Psoas muscle (tissue), 8 donors: ENCODE measurements around the gene MCM7. TPM values are rescaled to one million over a fixed set of nuclear protein-coding genes. Genes with fewer than 3 reads are reported as not detected.

Experiments
- ATAC-seq, 4 donors: fragments of 200-7000 bp; cut with Tn5 transposase; one replicate each; pipeline ENCODE4 v1.9.1; 2020; ENCODE audit warnings: moderate library complexity in 3 of 4, mild to moderate bottlenecking in 2 of 4
- DNase-seq, 2 donors: peaks; one replicate each; pipeline ENCODE4 v3.0.0-alpha.2; 2020
- H3K27ac ChIP-seq: fragments of 200-600 bp; one replicate; pipeline ENCODE4 v1.8.0; 2022
- H3K27me3 ChIP-seq, 3 donors: fragments of 200-600 bp in 1 of 3; one replicate each; pipeline versions ENCODE4 v1.6.1 to v1.8.0; 2013 to 2022; ENCODE audit warnings: low read length in 2 of 3, mild to moderate bottlenecking in 2 of 3, moderate library complexity in 1 of 3; ENCODE audit not compliant: insufficient read depth in 3 of 3
- H3K36me3 ChIP-seq, 2 donors: fragments of 200-600 bp in 1 of 2; one replicate each; pipeline versions ENCODE4 v1.6.1 to v1.8.0; 2013 to 2022; ENCODE audit warnings: low read depth in 1 of 2, mild to moderate bottlenecking in 1 of 2, moderate library complexity in 1 of 2; ENCODE audit not compliant: insufficient read depth in 1 of 2
- H3K4me1 ChIP-seq: fragments of 200-600 bp; one replicate; pipeline ENCODE4 v1.8.0; 2022
- H3K4me3 ChIP-seq: fragments of 200-600 bp; one replicate; pipeline ENCODE4 v1.8.0; 2022; ENCODE audit warnings: mild to moderate bottlenecking
- H3K9me3 ChIP-seq: fragments of 200-600 bp; one replicate; pipeline ENCODE4 v1.8.0; 2022
- CTCF ChIP-seq: fragments of 200-600 bp; IDR thresholded peaks from one replicate; pipeline ENCODE4 v1.8.0; 2022; ENCODE audit warnings: antibody characterized with exemption
- WGBS, 3 donors: extraction: QIAGEN DNeasy Blood & Tissue Kit; methylation state at CpG; one replicate each; pipeline versions ENCODE4 v1.1.6 to v1.1.7; 2013; 5-methylcytosine and 5-hydroxymethylcytosine counted together
- intact Hi-C, 2 donors: fragments of 100-400 bp; cut with DNase I; formaldehyde crosslinking; loops; one replicate each; pipeline versions ENCODE4 v1.11.0 to v1.14.2; 2022
- polyA plus RNA-seq, 3 donors: library from polyadenylated mRNA; stranded (reverse); fragments of 200-250 nt; gene quantifications; one replicate each; pipeline ENCODE4 v1.2.3, GENCODE V29; 2013
- total RNA-seq, 4 donors: library from RNA; stranded (reverse); fragmentation: NEBNext Ultra II Directional in 2 of 4; extraction: Animal tissue kit (Norgen Biotek cat#: 25700) in 2 of 4; gene quantifications; one replicate each; pipeline versions ENCODE4 v1.2.1 to v1.2.4, GENCODE V29; 2021 to 2023
- donor health status: healthy with polysubstance abuse.
- donor health status: DM: no; HTN: no; CAD: no; lungs with moderate emphysema.
- donor health status: Bipolar disorder and iron deficiency.
- donor health status: healthy.
- donor health status: DM: yes; HTN: yes; CAD: no.
- donor health status: DM: no; HTN: no; CAD: no.
- donor health status: DM: no; HTN: no; CAD: no.
- donor health status: DM: yes; HTN: yes; CAD: no.

Gene MCM7
- total and polyA plus RNA-seq, 7 donors, result 24.6 to 40.6 (median 33.3) TPM

DNA sequence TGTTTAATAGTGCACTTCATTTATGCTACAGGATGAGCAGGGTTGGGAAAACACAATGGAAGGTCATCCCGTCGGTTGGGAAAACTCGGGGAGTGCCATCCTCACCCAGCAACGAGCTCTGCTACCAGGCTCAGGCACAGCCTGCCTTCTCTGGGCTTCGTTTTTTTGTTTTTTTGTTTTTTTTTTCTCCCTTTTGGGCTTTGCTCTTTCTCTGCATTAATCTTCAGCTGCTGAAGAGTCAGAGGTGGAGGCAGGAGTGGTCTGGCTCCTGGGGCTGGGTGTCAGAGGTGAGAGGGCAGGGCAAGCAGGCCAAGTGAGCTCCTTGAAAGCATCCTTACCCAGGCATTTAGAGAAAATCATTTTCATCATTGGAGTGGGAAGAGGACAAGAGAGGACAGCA, 31.2 kb downstream of the MCM7 start:
- TF ChIP-seq CTCF, result no peak
- H3K27me3 ChIP-seq, result no peaks in the 10 kb centered on the region
- H3K36me3 ChIP-seq, result peaks cover 32 to 90% of the 10 kb centered on the region in 2 donors
- no peaks in the 10 kb centered on the region for H3K4me1 ChIP-seq
- no peak overlapping the region for H3K27ac ChIP-seq
- peaks cover 25% of the 10 kb centered on the region for H3K9me3 ChIP-seq
- H3K4me3 ChIP-seq, result no peak overlapping the region
- ATAC-seq (no peak), DNase-seq (no peak)
- WGBS, 3 donors, result 95 to 97% (median 97%) methylated on average over 5 of the region's 5 CpGs
- intact Hi-C loops, result no loop called here

DNA sequence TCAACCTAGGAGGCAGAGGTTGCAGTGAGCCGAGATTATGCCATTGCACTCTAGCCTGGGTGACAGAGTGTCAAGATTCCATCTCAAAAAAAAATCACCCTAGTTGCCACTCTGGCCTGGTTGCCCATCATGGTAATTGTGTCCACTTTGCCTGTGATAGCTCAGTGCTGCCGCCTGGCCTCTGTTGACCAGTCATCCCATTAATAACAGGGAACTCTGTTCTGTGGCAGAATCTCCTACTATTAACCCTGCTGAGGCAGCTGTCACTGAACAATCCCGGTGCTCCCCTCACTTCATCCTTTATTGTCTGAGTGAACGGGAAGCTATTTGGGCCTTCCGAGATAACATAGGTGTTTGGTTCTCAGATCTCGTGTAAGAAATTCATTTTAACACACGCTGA, 34.2 kb downstream of the MCM7 start:
- Histone ChIP-seq H3K4me1 (no peaks in the 10 kb centered on the region), H3K27me3 (no peaks in the 10 kb centered on the region), H3K36me3 (peaks cover 26 to 89% of the 10 kb centered on the region in 2 donors), H3K4me3 (no peak overlapping the region), H3K27ac (no peak overlapping the region), H3K9me3 (peaks cover 17% of the 10 kb centered on the region)
- ATAC-seq (no peak), DNase-seq (no peak)
- WGBS, 3 donors, result 91 to 95% (median 92%) methylated on average over 7 of the region's 7 CpGs
- TF ChIP-seq CTCF, result no peak
- intact Hi-C loops, result no loop called here

DNA sequence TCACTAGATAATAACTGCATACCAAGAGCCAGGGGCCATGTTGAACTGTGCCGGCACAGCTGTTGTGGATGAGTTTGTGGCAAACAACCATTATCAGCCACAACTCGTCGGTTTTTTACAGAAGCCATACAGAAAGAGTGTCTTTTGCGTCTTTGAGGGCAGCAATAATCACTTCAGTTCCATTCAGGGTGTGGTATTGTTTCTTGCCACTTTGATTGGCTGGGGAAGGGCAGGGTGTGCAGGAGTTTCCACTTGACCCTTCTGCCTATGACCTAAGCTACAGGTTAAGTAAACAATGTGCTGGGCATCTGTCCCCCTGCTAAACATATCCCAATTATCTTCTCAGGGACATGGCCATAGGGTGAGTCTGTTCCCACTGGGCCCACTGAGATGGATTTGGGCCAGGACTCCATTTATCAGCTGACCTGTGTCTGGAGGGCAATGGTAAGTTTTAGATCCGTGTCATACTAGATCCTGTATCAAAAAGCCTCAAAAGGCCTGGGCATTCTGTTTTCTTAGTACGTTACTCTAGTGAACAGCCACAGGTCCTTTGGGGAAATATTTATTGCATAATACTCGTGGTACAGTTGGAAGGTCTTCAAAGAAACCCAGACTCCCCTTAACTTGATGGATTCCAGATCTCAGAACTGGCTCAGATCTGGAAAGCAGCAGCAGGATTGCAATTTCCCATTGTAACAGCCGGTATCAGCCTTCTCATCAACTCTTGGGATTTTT, 35.6 kb downstream of the MCM7 start:
- H3K27me3 ChIP-seq, result no peaks in the 10 kb centered on the region
- ATAC-seq (peak in 3 of 4 donors; percentile 17 to 45 (median 19)), DNase-seq (no peak)
- H3K4me1 ChIP-seq, result no peaks in the 10 kb centered on the region
- intact Hi-C loops, result no loop called here
- H3K4me3 ChIP-seq, result no peak overlapping the region
- H3K9me3 ChIP-seq, result peaks cover 4% of the 10 kb centered on the region
- no peak for TF ChIP-seq CTCF
- no peak overlapping the region for H3K27ac ChIP-seq
- peaks cover 13 to 89% of the 10 kb centered on the region in 2 donors for H3K36me3 ChIP-seq
- 63 to 70% (median 64%) methylated on average over 8 of the region's 8 CpGs for WGBS, 3 donors

- Histone ChIP-seq H3K4me3 (no peak overlapping the region), H3K27ac (no peak overlapping the region), H3K9me3 (no peaks in the 10 kb centered on the region), H3K4me1 (no peaks in the 10 kb centered on the region), H3K36me3 (peaks cover 6 to 89% of the 10 kb centered on the region in 2 donors), H3K27me3 (no peaks in the 10 kb centered on the region)
- intact Hi-C loops, result no loop called here
- DNase-seq, result no peak
- ATAC-seq, result no peak
- WGBS, 3 donors, result 94 to 97% (median 94%) methylated on average over 9 of the region's 9 CpGs
- TF ChIP-seq CTCF, result no peak
These were observed 37.0 kb downstream of the MCM7 start for GRCh38 chr7:100064162-100064561.

- intact Hi-C loops, result no loop called here
These were observed 37.8 kb downstream of the MCM7 start for GRCh38 chr7:100063376-100063775.

More at GRCh38 chr7:100063376-100063775, 37.8 kb downstream of the MCM7 start:
- Histone ChIP-seq H3K4me3 (no peak overlapping the region), H3K27ac (no peak overlapping the region), H3K36me3 (peaks cover 6 to 90% of the 10 kb centered on the region in 2 donors), H3K9me3 (no peaks in the 10 kb centered on the region), H3K4me1 (no peaks in the 10 kb centered on the region), H3K27me3 (no peaks in the 10 kb centered on the region)
- TF ChIP-seq CTCF, result no peak
- no peak for DNase-seq
- WGBS, 3 donors, result 90 to 98% (median 95%) methylated on average over 4 of the region's 4 CpGs
- no peak for ATAC-seq
